GM08714 (cell line): ENCODE measurements around the gene CLBA1.
"Not testable (repeated sequence)": the region's sequence is repeated elsewhere in the genome, so short reads cannot be mapped to it uniquely, and the experiment has no call there.

ENCODE experiments used
- H3K4me3 ChIP-seq: fragments of 200-500 bp; sonication (Bioruptor generic); 2 replicates; pipeline ENCODE4 v1.5.1; 2014; ENCODE audit warnings: mild to moderate bottlenecking, low read length, inconsistent platforms
- ZNF274 ChIP-seq: IDR thresholded peaks from 2 replicates; pipeline ENCODE4 v1.6.1; 2012; ENCODE audit warnings: mild to moderate bottlenecking, low read depth, low read length

CLBA1 gene

GRCh38 chr14:104947881-104948735, 37.5 kb upstream of the CLBA1 start:
- not testable (repeated sequence) for H3K4me3 ChIP-seq

- H3K4me3 ChIP-seq = no peak overlapping the region
- no peak for TF ChIP-seq ZNF274
Measured at GRCh38 chr14:104948736-104949031, 36.9 kb upstream of the CLBA1 start.

- not testable (repeated sequence) for H3K4me3 ChIP-seq
Measured at GRCh38 chr14:104949406-104949955, 36.1 kb upstream of the CLBA1 start.

- no peak for TF ChIP-seq ZNF274
- H3K4me3 ChIP-seq = no peak overlapping the region
Measured at GRCh38 chr14:104950021-104950420, 35.6 kb upstream of the CLBA1 start.

- not testable (repeated sequence) for H3K4me3 ChIP-seq
Measured at GRCh38 chr14:104950701-104951100, 34.9 kb upstream of the CLBA1 start.

GRCh38 chr14:104951863-104952657, 33.5 kb upstream of the CLBA1 start:
- not testable (repeated sequence) for H3K4me3 ChIP-seq

GRCh38 chr14:104953097-104953496, 32.5 kb upstream of the CLBA1 start:
- TF ChIP-seq ZNF274 = no peak

GRCh38 chr14:104953896-104954656, 31.5 kb upstream of the CLBA1 start:
- no peak for TF ChIP-seq ZNF274
- H3K4me3 ChIP-seq = no peak overlapping the region

More at GRCh38 chr14:104953097-104953496, 32.5 kb upstream of the CLBA1 start:
- H3K4me3 ChIP-seq = no peak overlapping the region

- TF ChIP-seq ZNF274 = no peak
- H3K4me3 ChIP-seq = no peak overlapping the region
Measured at GRCh38 chr14:104954746-104955395, 30.7 kb upstream of the CLBA1 start.

- no peak overlapping the region for H3K4me3 ChIP-seq
- no peak for TF ChIP-seq ZNF274
Measured at GRCh38 chr14:104955396-104955770, 30.2 kb upstream of the CLBA1 start.

GRCh38 chr14:104956290-104956890, 29.2 kb upstream of the CLBA1 start:
- no peak overlapping the region for H3K4me3 ChIP-seq
- TF ChIP-seq ZNF274 = no peak

- H3K4me3 ChIP-seq = no peak overlapping the region
- no peak for TF ChIP-seq ZNF274
Measured at GRCh38 chr14:104957146-104958113, 28.2 kb upstream of the CLBA1 start.

- H3K4me3 ChIP-seq = no peak overlapping the region
- no peak for TF ChIP-seq ZNF274
Measured at GRCh38 chr14:104964546-104964945, 21.0 kb upstream of the CLBA1 start.
